Measurements from ENCODE around the gene TNIK.

GRCh38 chr3:171371354-171371753 is 88.9 kb downstream of the TNIK start:
- no peak for TF ChIP-seq CTCF (IDR thresholded peaks at IDR 0.05)
- no peak for TF ChIP-seq POLR2AphosphoS5 (IDR thresholded peaks at IDR 0.05)
- no peak for TF ChIP-seq POLR2A (IDR thresholded peaks at IDR 0.05)

Measured in prostate gland (tissue), 2 donors.